ENCODE measurements around the gene LHFPL3.

DNA sequence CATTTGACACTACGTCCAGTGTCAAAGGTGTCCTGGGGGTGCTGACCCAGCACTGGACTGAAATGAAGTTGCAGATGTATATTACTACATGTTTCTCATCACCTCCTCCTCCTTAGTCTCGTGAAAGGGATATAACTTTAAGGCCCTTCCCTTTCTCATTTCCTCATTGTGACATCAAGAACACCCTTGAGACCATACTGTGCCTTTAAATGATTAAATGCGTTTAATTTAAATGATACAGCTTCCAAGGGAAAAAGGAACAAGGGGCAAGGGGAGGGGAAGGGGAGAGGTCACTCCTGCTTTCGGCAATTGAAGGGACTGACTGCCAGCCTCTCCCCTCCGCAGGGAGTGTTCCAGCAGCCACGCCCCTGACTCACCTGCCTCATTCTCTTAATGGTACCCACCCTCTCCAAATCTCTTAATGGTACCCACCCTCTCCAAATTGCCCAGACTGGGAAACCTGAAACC, 605.2 kb downstream of the LHFPL3 start:
- TF ChIP-seq, protein P1, sequence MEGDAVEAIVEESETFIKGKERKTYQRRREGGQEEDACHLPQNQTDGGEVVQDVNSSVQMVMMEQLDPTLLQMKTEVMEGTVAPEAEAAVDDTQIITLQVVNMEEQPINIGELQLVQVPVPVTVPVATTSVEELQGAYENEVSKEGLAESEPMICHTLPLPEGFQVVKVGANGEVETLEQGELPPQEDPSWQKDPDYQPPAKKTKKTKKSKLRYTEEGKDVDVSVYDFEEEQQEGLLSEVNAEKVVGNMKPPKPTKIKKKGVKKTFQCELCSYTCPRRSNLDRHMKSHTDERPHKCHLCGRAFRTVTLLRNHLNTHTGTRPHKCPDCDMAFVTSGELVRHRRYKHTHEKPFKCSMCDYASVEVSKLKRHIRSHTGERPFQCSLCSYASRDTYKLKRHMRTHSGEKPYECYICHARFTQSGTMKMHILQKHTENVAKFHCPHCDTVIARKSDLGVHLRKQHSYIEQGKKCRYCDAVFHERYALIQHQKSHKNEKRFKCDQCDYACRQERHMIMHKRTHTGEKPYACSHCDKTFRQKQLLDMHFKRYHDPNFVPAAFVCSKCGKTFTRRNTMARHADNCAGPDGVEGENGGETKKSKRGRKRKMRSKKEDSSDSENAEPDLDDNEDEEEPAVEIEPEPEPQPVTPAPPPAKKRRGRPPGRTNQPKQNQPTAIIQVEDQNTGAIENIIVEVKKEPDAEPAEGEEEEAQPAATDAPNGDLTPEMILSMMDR (IDR thresholded peaks at IDR 0.05) = no peak
- TF ChIP-seq EZH2 (IDR thresholded peaks at IDR 0.05) = no peak
